ENCODE data around the gene TMEM125. TPM values are rescaled to one million over a fixed set of nuclear protein-coding genes. Genes with fewer than 3 reads are reported as not detected.

Gene TMEM125
- total RNA-seq, 1 experiment from 2014 or later, result 21.5 TPM

DNA sequence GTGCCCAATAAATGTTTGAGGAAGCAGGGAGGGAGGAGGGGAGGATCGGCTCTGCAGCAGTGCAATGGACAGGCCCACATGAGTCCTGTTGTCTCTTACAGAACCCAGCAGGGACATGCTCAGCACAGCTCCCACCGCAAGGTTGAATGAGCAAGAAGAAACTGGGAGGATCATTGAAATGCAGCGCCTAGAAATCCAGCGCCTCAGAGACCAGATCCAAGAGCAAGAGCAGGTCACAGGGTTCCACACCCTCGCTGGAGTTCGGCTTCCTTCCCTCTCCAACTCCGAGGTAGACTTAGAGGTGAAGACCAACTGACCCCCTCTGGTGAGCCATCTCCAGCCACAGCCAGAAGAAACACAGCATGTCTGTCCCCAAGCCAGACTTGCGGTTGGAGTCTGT lies 15.9 kb upstream of the TMEM125 start (continued):
- TF ChIP-seq GRHL2 (CRISPR knock-in tag; IDR thresholded peaks at IDR 0.05; ENCODE audit: insufficient replicate concordance, severe bottlenecking), result no peak

DNA sequence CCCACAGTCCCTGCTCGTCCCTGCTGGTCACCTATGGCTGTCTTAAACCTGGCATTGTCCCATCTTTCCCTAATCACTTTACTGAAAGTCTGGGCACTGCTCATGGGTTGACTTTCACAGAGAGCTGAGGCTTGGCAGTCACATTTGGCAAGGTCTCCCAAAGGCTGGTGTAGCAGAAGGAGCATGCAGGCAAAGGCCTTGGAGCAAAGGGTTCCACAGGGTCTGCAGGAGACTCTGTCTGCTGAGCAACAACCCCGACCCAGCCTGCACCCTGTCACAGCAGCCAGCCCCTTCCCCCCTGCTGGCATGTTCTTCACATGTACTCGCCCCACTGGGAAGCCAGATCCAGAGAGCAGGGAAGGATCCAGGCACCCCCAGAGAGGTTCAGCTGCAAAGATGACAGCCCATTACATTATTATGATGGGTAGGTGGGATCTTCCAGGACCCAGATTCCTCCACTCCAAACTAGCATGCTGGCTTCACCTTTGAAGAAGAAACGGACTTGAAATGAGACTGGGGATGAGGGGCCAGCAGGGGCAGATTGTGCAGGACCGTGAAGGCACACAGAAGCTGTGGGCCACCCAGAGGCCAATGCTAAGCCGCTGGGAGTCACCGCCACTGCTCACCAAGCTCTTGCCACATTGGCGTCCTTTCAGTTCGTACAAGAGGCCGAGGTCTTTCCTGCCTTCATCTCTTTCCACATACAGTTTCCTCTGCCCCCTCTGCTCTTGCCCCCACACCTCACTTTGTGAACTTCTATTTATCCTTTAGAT lies 14.2 kb upstream of the TMEM125 start:
- H3K4me1 Mint-ChIP-seq, result no peaks in the 10 kb centered on the region
- H3K27ac Mint-ChIP-seq, result no peak overlapping the region
- H3K4me3 Mint-ChIP-seq, result no peak overlapping the region
- ChIA-PET CTCF (no interaction called here), POLR2A (no interaction called here)
- peaks cover 29% of the 10 kb centered on the region for H3K36me3 Mint-ChIP-seq
- H3K9me3 Mint-ChIP-seq, result peaks cover 62% of the 10 kb centered on the region
- TF ChIP-seq TP53 (CRISPR knock-in tag; IDR thresholded peaks at IDR 0.05) (no peak), GTF2I (CRISPR knock-in tag; conservative IDR thresholded peaks at IDR 0.05) (no peak), NFE2L1 (CRISPR knock-in tag; IDR thresholded peaks at IDR 0.05) (no peak), EMX1 (CRISPR knock-in tag; IDR thresholded peaks at IDR 0.05) (no peak), MYBL2 (CRISPR knock-in tag; IDR thresholded peaks at IDR 0.05) (no peak), SMAD4 (CRISPR knock-in tag; IDR thresholded peaks at IDR 0.05) (no peak), CBFB (CRISPR knock-in tag; IDR thresholded peaks at IDR 0.05; ENCODE audit: low read depth) (no peak)
- TF ChIP-seq, protein P1, sequence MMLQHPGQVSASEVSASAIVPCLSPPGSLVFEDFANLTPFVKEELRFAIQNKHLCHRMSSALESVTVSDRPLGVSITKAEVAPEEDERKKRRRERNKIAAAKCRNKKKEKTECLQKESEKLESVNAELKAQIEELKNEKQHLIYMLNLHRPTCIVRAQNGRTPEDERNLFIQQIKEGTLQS (CRISPR knock-in tag; conservative IDR thresholded peaks at IDR 0.05), result no peak
- TF ChIP-seq, protein P2, sequence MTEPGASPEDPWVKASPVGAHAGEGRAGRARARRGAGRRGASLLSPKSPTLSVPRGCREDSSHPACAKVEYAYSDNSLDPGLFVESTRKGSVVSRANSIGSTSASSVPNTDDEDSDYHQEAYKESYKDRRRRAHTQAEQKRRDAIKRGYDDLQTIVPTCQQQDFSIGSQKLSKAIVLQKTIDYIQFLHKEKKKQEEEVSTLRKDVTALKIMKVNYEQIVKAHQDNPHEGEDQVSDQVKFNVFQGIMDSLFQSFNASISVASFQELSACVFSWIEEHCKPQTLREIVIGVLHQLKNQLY (CRISPR knock-in tag; IDR thresholded peaks at IDR 0.05), result no peak
- TF ChIP-seq, protein P3, sequence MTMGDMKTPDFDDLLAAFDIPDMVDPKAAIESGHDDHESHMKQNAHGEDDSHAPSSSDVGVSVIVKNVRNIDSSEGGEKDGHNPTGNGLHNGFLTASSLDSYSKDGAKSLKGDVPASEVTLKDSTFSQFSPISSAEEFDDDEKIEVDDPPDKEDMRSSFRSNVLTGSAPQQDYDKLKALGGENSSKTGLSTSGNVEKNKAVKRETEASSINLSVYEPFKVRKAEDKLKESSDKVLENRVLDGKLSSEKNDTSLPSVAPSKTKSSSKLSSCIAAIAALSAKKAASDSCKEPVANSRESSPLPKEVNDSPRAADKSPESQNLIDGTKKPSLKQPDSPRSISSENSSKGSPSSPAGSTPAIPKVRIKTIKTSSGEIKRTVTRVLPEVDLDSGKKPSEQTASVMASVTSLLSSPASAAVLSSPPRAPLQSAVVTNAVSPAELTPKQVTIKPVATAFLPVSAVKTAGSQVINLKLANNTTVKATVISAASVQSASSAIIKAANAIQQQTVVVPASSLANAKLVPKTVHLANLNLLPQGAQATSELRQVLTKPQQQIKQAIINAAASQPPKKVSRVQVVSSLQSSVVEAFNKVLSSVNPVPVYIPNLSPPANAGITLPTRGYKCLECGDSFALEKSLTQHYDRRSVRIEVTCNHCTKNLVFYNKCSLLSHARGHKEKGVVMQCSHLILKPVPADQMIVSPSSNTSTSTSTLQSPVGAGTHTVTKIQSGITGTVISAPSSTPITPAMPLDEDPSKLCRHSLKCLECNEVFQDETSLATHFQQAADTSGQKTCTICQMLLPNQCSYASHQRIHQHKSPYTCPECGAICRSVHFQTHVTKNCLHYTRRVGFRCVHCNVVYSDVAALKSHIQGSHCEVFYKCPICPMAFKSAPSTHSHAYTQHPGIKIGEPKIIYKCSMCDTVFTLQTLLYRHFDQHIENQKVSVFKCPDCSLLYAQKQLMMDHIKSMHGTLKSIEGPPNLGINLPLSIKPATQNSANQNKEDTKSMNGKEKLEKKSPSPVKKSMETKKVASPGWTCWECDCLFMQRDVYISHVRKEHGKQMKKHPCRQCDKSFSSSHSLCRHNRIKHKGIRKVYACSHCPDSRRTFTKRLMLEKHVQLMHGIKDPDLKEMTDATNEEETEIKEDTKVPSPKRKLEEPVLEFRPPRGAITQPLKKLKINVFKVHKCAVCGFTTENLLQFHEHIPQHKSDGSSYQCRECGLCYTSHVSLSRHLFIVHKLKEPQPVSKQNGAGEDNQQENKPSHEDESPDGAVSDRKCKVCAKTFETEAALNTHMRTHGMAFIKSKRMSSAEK (CRISPR knock-in tag; IDR thresholded peaks at IDR 0.05; ENCODE audit: borderline replicate concordance), result no peak
- TF ChIP-seq, protein P4, sequence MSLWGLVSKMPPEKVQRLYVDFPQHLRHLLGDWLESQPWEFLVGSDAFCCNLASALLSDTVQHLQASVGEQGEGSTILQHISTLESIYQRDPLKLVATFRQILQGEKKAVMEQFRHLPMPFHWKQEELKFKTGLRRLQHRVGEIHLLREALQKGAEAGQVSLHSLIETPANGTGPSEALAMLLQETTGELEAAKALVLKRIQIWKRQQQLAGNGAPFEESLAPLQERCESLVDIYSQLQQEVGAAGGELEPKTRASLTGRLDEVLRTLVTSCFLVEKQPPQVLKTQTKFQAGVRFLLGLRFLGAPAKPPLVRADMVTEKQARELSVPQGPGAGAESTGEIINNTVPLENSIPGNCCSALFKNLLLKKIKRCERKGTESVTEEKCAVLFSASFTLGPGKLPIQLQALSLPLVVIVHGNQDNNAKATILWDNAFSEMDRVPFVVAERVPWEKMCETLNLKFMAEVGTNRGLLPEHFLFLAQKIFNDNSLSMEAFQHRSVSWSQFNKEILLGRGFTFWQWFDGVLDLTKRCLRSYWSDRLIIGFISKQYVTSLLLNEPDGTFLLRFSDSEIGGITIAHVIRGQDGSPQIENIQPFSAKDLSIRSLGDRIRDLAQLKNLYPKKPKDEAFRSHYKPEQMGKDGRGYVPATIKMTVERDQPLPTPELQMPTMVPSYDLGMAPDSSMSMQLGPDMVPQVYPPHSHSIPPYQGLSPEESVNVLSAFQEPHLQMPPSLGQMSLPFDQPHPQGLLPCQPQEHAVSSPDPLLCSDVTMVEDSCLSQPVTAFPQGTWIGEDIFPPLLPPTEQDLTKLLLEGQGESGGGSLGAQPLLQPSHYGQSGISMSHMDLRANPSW (CRISPR knock-in tag; conservative IDR thresholded peaks at IDR 0.05; ENCODE audit: low read depth), result no peak
- TF ChIP-seq, protein P5, sequence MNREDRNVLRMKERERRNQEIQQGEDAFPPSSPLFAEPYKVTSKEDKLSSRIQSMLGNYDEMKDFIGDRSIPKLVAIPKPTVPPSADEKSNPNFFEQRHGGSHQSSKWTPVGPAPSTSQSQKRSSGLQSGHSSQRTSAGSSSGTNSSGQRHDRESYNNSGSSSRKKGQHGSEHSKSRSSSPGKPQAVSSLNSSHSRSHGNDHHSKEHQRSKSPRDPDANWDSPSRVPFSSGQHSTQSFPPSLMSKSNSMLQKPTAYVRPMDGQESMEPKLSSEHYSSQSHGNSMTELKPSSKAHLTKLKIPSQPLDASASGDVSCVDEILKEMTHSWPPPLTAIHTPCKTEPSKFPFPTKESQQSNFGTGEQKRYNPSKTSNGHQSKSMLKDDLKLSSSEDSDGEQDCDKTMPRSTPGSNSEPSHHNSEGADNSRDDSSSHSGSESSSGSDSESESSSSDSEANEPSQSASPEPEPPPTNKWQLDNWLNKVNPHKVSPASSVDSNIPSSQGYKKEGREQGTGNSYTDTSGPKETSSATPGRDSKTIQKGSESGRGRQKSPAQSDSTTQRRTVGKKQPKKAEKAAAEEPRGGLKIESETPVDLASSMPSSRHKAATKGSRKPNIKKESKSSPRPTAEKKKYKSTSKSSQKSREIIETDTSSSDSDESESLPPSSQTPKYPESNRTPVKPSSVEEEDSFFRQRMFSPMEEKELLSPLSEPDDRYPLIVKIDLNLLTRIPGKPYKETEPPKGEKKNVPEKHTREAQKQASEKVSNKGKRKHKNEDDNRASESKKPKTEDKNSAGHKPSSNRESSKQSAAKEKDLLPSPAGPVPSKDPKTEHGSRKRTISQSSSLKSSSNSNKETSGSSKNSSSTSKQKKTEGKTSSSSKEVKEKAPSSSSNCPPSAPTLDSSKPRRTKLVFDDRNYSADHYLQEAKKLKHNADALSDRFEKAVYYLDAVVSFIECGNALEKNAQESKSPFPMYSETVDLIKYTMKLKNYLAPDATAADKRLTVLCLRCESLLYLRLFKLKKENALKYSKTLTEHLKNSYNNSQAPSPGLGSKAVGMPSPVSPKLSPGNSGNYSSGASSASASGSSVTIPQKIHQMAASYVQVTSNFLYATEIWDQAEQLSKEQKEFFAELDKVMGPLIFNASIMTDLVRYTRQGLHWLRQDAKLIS (CRISPR knock-in tag; IDR thresholded peaks at IDR 0.05; ENCODE audit: borderline replicate concordance), result no peak
- DNase-seq (ENCODE audit: low spot score) (no peak), ATAC-seq (no peak)
- peaks cover 62% of the 10 kb centered on the region for H3K27me3 Mint-ChIP-seq (ENCODE audit: low read depth)

Data from WTC11 (cell line).